ENCODE measurements around the gene OSBPL9. TPM values are rescaled to one million over a fixed set of nuclear protein-coding genes. Genes with fewer than 3 reads are reported as not detected.

The OSBPL9 gene
- total and polyA plus RNA-seq, 7 donors = 31.8 to 81.5 (median 49.7) TPM

- no peak for TF ChIP-seq POLR2AphosphoS5 (IDR thresholded peaks at IDR 0.05)
- no peak for TF ChIP-seq POLR2A (IDR thresholded peaks at IDR 0.05)
- TF ChIP-seq EP300 (IDR thresholded peaks at IDR 0.05) = no peak
- TF ChIP-seq CTCF (IDR thresholded peaks at IDR 0.05) = no peak
- intact Hi-C loops (cut with DNase I) = no loop called here
- H3K4me3 ChIP-seq = no peak overlapping the region
- no peak for DNase-seq
- 83 to 90% methylated on average over 4 of the region's 4 CpGs for WGBS, 2 donors
- no peaks in the 10 kb centered on the region for H3K36me3 ChIP-seq
- no peaks in the 10 kb centered on the region for H3K9me3 ChIP-seq
- H3K27ac ChIP-seq = no peak overlapping the region
- no peaks in the 10 kb centered on the region for H3K27me3 ChIP-seq
- peaks cover 0 to 29% (median 19%) of the 10 kb centered on the region in 4 donors for H3K4me1 ChIP-seq
These were observed 110.5 kb downstream of the OSBPL9 start for GRCh38 chr1:51727366-51727765.

GRCh38 chr1:51728611-51729155 lies 111.8 kb downstream of the OSBPL9 start:
- no peak for TF ChIP-seq POLR2A (IDR thresholded peaks at IDR 0.05)
- no peak for TF ChIP-seq EP300 (IDR thresholded peaks at IDR 0.05)
- TF ChIP-seq POLR2AphosphoS5 (IDR thresholded peaks at IDR 0.05) = no peak
- no peak for TF ChIP-seq CTCF (IDR thresholded peaks at IDR 0.05)
- H3K9me3 ChIP-seq = no peaks in the 10 kb centered on the region
- intact Hi-C loops (cut with DNase I) = no loop called here
- no peaks in the 10 kb centered on the region for H3K27me3 ChIP-seq
- peaks cover 0 to 43% (median 32%) of the 10 kb centered on the region in 4 donors for H3K4me1 ChIP-seq
- no peak overlapping the region for H3K27ac ChIP-seq
- DNase-seq = no peak
- WGBS, 2 donors = 16 to 42% methylated on average over 12 of the region's 12 CpGs
- H3K4me3 ChIP-seq = peak overlapping the region; percentile 21 to 56 (median 46)
- no peaks in the 10 kb centered on the region for H3K36me3 ChIP-seq

- H3K9me3 ChIP-seq = no peaks in the 10 kb centered on the region
- peak overlapping the region; percentile 51 to 66 (median 66) for H3K27ac ChIP-seq
- H3K27me3 ChIP-seq = no peaks in the 10 kb centered on the region
- 0 to 1% methylated on average over 53 of the region's 53 CpGs for WGBS, 2 donors
- DNase-seq = peak; percentile 84
- H3K4me3 ChIP-seq = peak overlapping the region; percentile 21 to 56 (median 46)
- H3K36me3 ChIP-seq = no peaks in the 10 kb centered on the region
- peaks cover 0 to 49% (median 38%) of the 10 kb centered on the region in 4 donors for H3K4me1 ChIP-seq
- TF ChIP-seq CTCF (IDR thresholded peaks at IDR 0.05) (no peak), POLR2AphosphoS5 (IDR thresholded peaks at IDR 0.05) (peak in 2 of 4 donors; percentile 13 to 20)
- intact Hi-C loops (cut with DNase I) = no loop called here
These were observed 112.4 kb downstream of the OSBPL9 start for GRCh38 chr1:51729156-51729823.

- H3K9me3 ChIP-seq = no peaks in the 10 kb centered on the region
- 2 to 3% methylated on average over 28 of the region's 28 CpGs for WGBS, 2 donors
- peak overlapping the region; percentile 51 to 66 (median 66) for H3K27ac ChIP-seq
- H3K36me3 ChIP-seq = no peaks in the 10 kb centered on the region
- intact Hi-C loops (cut with DNase I) = no loop called here
- peaks cover 0 to 54% (median 43%) of the 10 kb centered on the region in 4 donors for H3K4me1 ChIP-seq
- no peaks in the 10 kb centered on the region for H3K27me3 ChIP-seq
- DNase-seq = no peak
- peak overlapping the region; percentile 21 to 56 (median 46) for H3K4me3 ChIP-seq
- TF ChIP-seq POLR2A (IDR thresholded peaks at IDR 0.05) = no peak
- TF ChIP-seq EP300 (IDR thresholded peaks at IDR 0.05) = no peak
- no peak for TF ChIP-seq CTCF (IDR thresholded peaks at IDR 0.05)
- no peak for TF ChIP-seq POLR2AphosphoS5 (IDR thresholded peaks at IDR 0.05)
These were observed 113.0 kb downstream of the OSBPL9 start for GRCh38 chr1:51729824-51730301.
